Stimulated activated CD4-positive, alpha-beta T cell treated with anti-CD3 and anti-CD28 coated beads, Interleukin-15, amount 100 ng/mL, for 48 hours (primary cell): ENCODE measurements around the gene ADK.
"Not testable (repeated sequence)": the region's sequence is repeated elsewhere in the genome, so short reads cannot be mapped to it uniquely, and the experiment has no call there.

Experiments used
- DNase-seq, 2 donors: peaks; one replicate each; pipeline ENCODE4 v3.0.0-alpha.2; 2020; ENCODE audit warnings: low read depth in 2 of 2

The ADK gene

GRCh38 chr10:74347522-74347921 is 196.5 kb downstream of the ADK start:
- no peak for DNase-seq

GRCh38 chr10:74353021-74353420 is 202.0 kb downstream of the ADK start:
- not testable (repeated sequence) for DNase-seq

- no peak for DNase-seq
Observed at GRCh38 chr10:74361678-74362077, 210.7 kb downstream of the ADK start.

- no peak for DNase-seq
Observed at GRCh38 chr10:74363727-74364126, 212.7 kb downstream of the ADK start.

- no peak for DNase-seq
Observed at GRCh38 chr10:74365109-74365508, 214.1 kb downstream of the ADK start.

- DNase-seq: no peak
Observed at GRCh38 chr10:74371696-74372095, 220.7 kb downstream of the ADK start.

GRCh38 chr10:74373059-74373458 is 222.0 kb downstream of the ADK start:
- DNase-seq: no peak

GRCh38 chr10:74377476-74377875 is 226.5 kb downstream of the ADK start:
- no peak for DNase-seq

GRCh38 chr10:74379474-74379873 is 228.5 kb downstream of the ADK start:
- DNase-seq: no peak

- DNase-seq: no peak
Observed at GRCh38 chr10:74380795-74381194, 229.8 kb downstream of the ADK start.

GRCh38 chr10:74381291-74381853 is 230.4 kb downstream of the ADK start:
- no peak for DNase-seq

GRCh38 chr10:74382663-74383062 is 231.6 kb downstream of the ADK start:
- no peak for DNase-seq

GRCh38 chr10:74383642-74384041 is 232.6 kb downstream of the ADK start:
- DNase-seq: no peak

- DNase-seq: no peak
Observed at GRCh38 chr10:74384615-74385183, 233.7 kb downstream of the ADK start.

- DNase-seq: no peak
Observed at GRCh38 chr10:74388801-74389200, 237.8 kb downstream of the ADK start.

- no peak for DNase-seq
Observed at GRCh38 chr10:74391786-74392185, 240.8 kb downstream of the ADK start.

GRCh38 chr10:74394416-74394969 is 243.5 kb downstream of the ADK start:
- no peak for DNase-seq

GRCh38 chr10:74400186-74400585 is 249.2 kb downstream of the ADK start:
- no peak for DNase-seq

- no peak for DNase-seq
Observed at GRCh38 chr10:74406006-74406405, 255.0 kb downstream of the ADK start.

- DNase-seq: no peak
Observed at GRCh38 chr10:74415146-74415839, 264.3 kb downstream of the ADK start.

- DNase-seq: no peak
Observed at GRCh38 chr10:74417397-74417796, 266.4 kb downstream of the ADK start.

GRCh38 chr10:74418285-74418872 is 267.4 kb downstream of the ADK start:
- DNase-seq: no peak

GRCh38 chr10:74419491-74419951 is 268.5 kb downstream of the ADK start:
- no peak for DNase-seq
